ENCODE results near the gene TRPV2.

DNA sequence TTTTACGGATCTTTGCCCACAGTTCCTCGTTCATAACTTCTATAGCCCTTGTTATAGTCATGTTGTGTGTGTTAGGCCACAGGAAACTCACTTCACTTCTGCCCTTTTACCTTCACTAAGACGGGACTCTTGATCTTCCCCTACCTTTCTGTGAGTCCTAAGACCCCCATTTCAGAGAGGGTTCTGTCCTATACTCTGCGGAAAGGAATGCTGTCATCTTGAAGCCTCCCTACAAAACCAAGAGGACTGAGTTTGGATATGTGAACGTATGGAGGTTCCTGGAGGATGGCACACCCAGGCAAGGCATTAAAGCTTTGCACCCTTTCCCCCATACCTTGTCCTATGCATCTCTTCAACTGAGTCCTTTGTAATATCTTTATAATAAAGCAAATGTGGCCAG is 30.8 kb upstream of the TRPV2 start:
- TF ChIP-seq CTCF (IDR thresholded peaks at IDR 0.05) (no peak), POLR2A (IDR thresholded peaks at IDR 0.05) (no peak)
